SH-SY5Y (cell line): ENCODE data around the gene MRPS18A.

Experiments used
- GATA2 ChIP-seq: IDR thresholded peaks from 2 replicates; pipeline ENCODE4 v1.6.1; 2011; ENCODE audit warnings: mild to moderate bottlenecking, low read depth, low read length
- GATA3 ChIP-seq: IDR thresholded peaks from 2 replicates; pipeline ENCODE4 v1.6.1; 2011; ENCODE audit warnings: low read depth, mild to moderate bottlenecking, low read length, moderate library complexity

The MRPS18A gene

GRCh38 chr6:43709654-43710303, 22.2 kb upstream of the MRPS18A start:
- TF ChIP-seq GATA3 (no peak), GATA2 (no peak)

GRCh38 chr6:43708860-43709653, 21.5 kb upstream of the MRPS18A start:
- no peak for TF ChIP-seq GATA2
- no peak for TF ChIP-seq GATA3

- TF ChIP-seq GATA3 (no peak), GATA2 (no peak)
These were observed 20.2 kb upstream of the MRPS18A start for GRCh38 chr6:43707767-43708166.

- TF ChIP-seq GATA3 (no peak), GATA2 (no peak)
These were observed 19.7 kb upstream of the MRPS18A start for GRCh38 chr6:43707269-43707668.

GRCh38 chr6:43706788-43707187, 19.2 kb upstream of the MRPS18A start:
- no peak for TF ChIP-seq GATA3

GRCh38 chr6:43705996-43706395, 18.4 kb upstream of the MRPS18A start:
- TF ChIP-seq GATA2 (no peak), GATA3 (no peak)

GRCh38 chr6:43703512-43704429, 16.2 kb upstream of the MRPS18A start:
- TF ChIP-seq GATA2 (no peak), GATA3 (no peak)

GRCh38 chr6:43702534-43703440, 15.2 kb upstream of the MRPS18A start:
- TF ChIP-seq GATA2 (no peak), GATA3 (no peak)

- no peak for TF ChIP-seq GATA3
These were observed 14.6 kb upstream of the MRPS18A start for GRCh38 chr6:43702171-43702533.

GRCh38 chr6:43699564-43700186, 12.1 kb upstream of the MRPS18A start:
- no peak for TF ChIP-seq GATA2
- no peak for TF ChIP-seq GATA3

GRCh38 chr6:43698584-43699349, 11.2 kb upstream of the MRPS18A start:
- TF ChIP-seq GATA3 (no peak), GATA2 (no peak)

GRCh38 chr6:43697421-43697820, 9.8 kb upstream of the MRPS18A start:
- no peak for TF ChIP-seq GATA2
- TF ChIP-seq GATA3: no peak

- no peak for TF ChIP-seq GATA3
- no peak for TF ChIP-seq GATA2
These were observed 8.3 kb upstream of the MRPS18A start for GRCh38 chr6:43695967-43696291.
